ENCODE results near the gene STK25.
"Not testable (repeated sequence)": the region's sequence is repeated elsewhere in the genome, so short reads cannot be mapped to it uniquely, and the experiment has no call there.

STK25 gene

DNA sequence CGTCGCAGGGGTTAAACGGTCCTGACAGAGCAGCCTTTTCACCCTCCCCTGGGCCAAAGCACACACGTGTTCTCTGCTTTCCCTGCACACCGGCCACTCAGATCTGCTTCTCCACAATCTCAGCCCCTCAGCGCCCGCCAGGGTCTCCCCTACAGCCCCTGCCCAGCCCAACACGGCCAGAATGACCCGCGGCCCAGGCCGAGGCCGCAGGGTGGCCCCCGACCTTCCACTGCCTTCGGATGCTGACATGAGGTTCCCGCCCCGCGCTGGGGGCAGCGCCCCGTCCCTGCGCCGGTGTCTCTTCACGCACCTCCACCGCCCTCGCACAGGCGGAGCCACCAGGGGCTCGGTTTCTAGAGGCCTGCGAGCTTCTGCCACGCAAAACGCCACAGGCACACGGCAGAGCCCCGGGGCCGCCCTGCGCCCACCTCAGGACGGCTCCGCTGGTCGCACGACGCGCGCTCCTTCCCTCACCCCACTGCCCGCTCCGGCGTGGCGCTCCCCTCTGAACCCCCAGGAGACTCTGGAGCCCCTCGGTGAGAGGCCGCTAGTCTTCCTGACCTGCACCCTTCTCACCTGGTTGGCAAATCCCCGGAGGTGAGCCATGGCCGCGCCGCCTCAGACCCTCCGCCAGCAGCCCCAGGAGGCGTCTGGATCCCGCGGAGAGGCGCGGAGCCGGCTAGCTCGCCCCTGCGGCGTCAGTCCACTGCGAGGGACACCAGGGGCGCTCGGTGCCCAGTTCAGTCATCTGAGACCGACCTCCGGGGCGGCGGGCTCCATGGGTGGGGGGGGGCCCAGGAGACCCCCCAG, 749 bp downstream of the STK25 start:
- DNase-seq: peak; percentile 40 to 50

DNA sequence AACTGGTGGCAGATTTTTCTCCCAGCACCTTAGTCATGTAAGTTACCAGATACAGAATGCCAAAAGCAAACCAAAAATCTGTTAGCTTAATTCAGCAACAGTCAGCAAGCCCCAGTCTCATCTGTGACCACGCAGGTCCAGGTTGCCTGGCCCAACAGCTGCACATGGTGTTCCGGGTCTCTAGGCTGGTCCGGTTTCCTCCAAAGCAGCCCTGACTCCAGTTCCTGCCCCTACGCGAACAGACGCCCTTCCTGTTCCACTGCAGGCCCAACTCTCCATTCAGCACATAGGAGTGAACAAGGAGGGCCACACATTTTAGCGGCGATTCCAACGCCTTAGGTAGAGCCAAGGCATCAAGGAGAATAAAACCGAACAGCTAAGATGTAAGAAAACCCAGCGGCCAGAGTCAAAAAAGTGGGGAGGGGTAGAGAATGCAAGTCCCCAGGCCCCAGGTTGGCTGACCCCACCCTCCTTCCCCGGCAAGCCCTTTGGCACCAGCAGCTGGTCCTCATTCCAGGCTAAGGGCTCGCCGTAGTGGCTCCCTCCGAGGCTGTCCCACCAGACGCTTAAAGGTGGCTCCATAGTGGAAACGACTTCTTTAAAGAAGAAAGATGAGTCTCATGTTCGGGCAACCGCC, 1.5 kb downstream of the STK25 start:
- no peak for DNase-seq

DNA sequence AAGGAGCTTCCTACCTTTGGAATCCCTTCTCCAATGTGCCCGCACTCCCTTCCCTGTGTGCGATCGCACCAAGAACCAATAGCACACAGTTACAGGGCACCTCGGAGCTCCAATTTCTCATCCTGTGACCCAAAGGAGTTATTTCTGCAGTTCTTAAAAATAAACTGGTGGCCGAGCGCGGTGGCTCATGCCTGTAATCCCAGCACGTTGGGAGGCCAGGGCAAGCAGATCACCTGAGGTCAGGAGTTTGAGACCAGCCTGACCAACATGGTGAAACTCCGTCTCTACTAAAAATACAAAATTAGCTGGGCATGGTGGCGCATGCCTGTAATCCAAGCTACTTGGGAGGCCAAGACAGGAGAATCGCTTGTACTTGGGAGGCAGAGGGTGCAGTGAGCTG, 2.1 kb downstream of the STK25 start:
- DNase-seq: not testable (repeated sequence)

DNA sequence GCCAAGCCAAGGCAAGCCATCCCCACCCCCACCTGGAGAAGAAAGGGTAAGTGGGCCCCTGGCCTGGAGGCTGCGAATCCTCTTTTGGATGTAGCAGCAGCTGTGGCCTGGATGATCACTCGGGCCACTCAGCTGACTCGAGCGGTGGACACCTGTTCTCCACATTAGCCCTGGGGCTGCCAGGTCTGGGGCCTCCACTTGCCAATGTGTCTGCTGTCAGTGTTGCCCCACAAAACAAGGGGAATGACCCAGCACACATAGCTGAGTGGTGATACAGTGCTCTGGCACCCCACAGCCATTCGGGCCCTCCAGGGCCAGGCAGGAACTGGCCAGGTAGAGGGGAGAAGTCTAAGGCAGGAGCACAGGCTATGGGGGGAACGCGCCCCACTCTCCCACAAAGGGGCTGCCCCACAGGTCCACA, 2.6 kb downstream of the STK25 start:
- no peak for DNase-seq

DNA sequence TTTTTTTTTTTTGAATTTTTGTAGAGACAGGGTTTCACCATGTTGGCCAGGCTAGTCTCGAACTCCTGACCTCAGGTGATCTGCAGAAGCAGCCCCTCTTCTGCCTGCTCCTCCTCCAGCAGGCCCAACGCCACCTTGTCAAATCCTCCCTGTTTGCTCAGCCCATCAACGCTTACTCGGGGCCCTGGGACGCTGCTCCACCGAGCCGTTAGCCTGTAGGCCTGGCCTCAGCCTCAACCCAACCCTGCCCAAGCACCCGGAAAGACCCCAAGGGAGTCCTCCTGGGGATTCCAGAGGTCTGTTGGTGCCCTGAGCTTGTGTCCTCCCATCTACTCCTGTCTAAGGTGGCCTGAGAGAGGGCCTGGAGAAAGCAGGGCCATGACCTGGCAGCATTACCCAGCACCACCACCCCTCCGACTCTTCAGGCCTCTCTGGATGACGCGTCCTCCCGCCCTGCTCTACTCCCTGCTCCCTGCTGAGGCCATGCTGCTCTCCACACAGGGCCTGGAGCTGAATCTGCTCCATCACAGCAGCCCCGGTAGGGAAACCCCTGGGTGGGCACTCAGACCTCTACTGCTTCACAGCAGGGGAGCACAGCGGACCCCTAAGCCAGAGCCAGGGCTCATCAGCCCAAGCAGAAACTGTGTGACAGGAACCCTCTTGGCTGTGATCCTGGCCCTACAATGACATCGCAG, 3.2 kb downstream of the STK25 start:
- DNase-seq: no peak

DNA sequence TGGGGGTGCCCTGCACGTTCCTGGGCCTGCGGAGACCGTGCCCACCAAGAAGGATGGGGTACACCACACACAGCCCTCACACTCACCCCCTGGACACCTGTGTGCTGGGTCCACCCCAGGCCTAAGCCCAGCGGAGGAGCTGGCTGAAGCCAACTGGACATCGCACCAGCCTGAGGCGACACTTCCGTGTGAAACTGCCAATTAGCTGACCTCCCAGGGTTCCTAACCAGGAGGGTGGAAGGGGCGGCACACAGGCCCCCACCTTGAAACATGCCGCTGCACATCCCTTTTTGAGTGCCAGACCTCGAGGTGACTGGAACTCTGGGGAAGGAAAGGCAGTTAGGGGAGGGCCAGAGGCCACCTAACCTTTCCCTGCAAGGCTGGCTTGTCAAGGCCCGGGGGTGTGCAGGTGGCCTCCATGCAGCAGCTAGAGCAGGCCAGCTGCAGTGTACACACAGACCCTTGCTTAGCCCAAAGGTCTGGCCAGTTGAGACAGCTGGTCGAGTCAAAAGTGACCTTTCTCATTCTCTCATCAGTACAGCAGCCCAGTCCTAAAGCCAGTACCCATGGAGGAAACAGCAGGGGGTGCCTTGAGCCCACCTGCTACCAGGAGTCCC, 4.5 kb downstream of the STK25 start:
- DNase-seq: no peak

DNA sequence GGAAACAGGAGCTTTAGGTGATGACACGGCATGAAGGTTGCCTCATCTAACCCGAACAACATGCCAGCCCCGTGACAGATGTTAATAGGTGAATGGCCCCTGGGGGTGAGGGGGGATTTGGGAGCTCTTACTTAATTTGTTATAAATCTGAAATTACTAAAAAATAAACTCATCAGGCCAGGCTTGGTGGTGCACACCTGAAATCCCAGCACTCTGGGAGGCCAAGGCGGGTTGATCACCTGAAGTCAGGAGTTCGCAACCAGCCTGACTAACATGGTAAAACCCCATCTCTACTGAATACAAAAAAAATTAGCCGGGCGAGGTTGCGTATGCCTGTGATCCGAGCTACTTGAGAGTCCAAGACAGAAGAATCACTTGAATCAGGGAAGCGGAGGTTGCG, 6.1 kb downstream of the STK25 start:
- no peak for DNase-seq

DNA sequence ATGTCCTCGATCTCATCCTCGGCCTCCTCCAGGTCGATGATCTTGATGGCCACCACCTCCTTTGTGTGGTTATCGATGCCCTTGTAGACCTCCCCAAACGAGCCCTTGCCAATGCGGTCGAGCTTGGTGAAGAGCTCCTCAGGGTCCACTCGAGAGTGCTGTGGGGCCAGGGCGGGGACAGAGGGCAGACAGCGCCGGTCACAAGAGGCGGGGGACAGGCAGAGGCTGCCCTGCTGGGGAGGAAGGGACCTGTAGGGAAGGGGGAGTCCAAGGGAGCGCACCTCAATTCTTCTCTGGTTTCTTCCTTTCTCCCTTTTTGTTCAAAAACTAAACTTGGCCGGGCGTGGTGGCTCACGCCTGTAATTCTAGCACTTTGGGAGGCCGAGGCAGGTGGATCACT, 6.8 kb downstream of the STK25 start:
- no peak for DNase-seq

DNA sequence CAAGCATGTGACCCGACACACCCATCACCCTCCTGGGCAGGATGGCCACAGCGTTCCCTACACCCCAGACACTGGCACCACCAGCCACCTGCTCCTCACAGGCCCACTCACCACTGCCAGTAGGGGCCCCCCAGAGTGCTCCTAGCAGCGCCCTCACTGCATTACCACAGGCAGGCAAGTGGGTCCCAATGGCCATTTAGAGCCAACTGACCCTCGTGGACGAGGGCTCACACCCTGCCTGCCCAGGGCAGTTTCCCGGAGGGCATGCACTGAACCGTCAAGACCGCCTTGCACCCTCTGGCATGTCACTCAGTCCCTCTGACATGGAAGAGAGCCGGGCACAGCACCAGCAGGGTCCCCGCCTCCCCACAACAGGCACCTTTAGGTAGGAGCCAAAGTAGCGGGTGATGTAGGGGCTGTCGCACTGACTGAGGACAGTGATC, 7.3 kb downstream of the STK25 start:
- no peak for DNase-seq

DNA sequence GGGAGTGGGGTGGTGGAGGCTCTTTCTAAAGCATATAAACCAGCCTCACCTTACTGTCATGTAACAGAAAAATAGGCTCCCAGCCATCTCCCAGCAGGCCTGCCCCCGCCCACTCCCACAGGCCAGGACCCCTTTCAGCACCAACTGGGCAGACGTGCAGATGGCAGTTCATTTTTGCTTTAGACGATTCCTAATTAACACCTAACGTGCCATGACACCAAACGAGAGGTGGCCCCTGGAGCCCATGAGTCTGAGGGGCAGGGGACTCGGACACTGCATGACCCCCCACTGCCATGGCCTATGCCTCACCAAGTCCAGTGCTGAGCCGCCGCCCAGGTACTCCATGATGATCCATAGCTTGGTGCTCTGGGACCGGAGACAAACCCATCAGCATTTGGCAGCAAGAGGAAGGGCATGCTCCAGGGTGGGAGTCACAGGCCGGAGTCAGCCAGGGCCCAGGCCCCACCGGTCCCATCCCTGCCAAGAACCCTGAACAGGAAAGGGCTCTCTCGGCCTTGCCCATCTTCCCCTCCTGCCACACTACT, 7.9 kb downstream of the STK25 start:
- no peak for DNase-seq

DNA sequence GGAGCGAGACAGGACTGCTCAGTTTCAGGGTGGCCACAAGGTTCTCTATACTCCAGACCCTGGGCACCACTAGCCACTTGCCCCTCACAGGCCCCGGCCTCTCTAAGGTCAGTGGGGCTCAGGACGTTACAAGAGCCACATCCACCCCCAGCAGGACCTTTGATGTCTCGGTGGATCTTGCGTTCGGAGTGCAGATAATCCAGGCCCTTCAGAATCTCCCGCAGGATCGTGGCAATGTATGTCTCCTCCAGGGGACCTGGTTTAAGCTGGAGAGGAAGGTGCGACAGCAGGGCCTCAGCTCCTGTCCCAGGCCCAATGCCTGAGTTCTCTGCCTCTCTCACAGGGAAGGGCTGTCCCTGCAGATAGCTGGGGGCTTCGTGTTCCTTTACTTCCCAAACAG, 8.4 kb downstream of the STK25 start:
- no peak for DNase-seq

DNA sequence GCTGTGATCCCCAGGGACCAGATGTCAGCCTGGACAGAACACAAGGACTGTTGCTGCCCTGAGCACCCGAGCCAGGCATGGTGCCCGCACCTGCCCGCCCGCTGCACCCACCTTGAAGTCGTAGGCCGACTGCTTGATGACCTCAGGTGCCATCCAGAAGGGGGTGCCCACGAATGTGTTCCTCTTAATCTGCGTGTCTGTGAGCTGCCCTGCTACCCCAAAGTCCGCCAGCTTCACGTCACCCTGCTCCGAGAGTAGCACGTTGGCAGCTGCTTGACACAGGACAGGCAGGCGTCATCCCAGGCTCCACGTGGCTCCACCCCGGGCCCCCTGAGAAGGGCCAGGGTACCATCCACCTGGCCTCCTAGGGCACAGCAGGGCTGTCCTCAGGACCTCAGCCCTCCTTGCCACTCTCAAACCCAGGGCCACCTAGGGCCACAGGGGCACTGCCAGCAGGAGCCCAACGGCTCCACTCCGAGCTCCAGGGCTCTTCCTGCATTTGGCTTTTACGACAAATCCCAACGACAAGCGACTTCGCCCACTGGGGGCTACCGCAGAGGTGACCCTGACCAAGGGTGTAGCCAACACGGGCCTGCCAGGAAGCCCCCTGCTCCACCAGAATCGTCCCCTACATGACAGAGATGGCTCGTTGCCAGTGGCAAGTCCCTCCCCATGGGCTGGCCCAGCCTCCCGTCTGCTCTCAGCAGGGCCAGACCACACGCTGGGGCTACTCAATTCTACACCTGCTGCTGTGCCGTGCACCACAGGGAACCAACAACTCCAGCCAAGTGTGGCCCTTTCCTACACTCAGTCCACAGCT, 9.0 kb downstream of the STK25 start:
- no peak for DNase-seq

DNA sequence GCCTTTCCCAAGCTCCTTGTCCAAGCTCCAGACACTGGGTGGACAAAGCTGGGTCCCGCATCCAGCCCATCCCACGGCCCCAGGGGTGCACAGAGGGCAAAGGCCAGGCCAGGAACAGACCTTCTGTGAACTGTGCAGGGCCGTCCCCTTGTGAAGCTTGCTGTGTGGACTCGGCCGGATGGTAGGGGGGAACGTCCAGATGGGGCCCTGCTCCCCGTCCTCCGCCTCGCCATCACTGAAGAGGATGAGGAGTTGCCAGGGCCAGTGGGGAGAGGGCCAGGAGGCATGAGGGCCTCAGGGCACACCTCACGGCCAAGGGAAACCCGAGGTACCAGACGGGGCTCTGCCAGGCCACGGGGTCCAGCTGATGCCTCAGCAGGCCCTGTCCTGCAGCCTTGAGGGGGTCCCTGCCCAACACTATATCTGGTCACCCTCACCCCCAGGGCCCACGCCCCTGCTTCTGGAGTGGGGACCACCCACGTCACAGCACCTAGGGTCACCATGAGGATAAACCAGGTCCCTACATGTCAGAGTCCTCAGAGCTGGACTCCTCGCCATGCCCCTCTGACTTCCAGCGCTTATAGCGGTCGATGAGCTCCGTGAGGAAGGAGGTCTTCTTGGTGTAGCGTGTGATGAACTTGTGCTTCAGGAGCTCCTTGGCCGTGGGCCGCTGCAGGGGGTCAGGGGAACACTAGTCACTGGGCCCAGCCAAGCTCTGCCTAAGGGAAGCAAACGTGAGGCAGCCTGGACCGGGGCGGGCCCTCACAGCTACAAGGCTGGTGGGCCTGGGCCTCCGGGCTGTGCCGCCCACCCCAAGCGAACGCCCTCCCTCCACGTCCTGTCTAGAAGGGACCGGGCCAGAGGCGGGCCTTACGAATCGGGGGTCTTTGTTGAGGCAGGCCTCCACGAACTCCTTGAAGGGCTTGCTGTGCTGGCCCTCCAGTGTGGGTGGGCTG, 10.0 kb downstream of the STK25 start:
- DNase-seq: no peak

DNA sequence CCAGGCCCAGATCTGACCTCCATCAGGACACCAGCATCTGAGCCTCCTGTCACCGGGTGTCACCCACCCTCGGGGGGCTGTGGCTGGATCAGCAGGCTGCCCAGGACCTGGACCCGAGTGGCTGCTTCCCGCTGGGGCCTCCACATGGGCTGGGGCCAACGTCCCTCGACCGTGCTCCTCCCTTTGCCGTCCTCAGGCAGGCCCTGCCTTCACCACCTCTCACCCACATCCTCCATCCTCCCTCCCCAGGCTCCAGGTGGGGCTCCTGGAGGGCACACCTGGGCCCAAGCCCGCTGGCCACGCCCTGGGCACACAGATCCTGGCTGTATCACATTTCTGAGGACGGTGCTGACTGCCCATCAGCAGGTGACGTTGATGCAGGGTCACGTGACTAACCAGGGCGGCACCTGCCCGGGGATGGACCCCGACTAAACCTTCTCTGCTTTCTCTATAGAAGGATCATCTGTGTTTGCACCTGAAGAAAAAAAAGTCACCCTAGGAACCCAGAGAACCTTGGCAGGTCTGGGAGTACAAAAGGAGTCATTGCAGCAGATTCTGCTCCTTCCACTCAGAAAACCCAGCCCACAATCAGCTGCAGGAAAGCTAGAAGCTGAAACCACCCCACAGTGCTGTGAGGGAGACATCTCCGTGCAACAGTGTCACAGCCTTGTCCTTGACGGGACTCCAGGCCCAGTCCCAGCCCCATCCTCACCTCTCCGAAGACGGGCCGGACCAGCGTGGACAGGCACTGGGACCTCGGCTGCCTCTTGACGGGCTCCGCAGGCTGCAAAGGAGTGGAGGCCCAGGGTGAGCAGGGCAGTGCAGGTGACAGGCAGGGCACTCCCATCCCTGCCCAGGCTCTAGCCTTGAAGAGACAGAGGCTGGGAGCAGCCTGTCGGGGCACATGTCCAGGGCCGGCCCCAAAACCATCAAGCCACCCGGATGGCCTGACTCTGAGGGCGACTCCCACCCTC, 11.2 kb downstream of the STK25 start:
- no peak for DNase-seq

DNA sequence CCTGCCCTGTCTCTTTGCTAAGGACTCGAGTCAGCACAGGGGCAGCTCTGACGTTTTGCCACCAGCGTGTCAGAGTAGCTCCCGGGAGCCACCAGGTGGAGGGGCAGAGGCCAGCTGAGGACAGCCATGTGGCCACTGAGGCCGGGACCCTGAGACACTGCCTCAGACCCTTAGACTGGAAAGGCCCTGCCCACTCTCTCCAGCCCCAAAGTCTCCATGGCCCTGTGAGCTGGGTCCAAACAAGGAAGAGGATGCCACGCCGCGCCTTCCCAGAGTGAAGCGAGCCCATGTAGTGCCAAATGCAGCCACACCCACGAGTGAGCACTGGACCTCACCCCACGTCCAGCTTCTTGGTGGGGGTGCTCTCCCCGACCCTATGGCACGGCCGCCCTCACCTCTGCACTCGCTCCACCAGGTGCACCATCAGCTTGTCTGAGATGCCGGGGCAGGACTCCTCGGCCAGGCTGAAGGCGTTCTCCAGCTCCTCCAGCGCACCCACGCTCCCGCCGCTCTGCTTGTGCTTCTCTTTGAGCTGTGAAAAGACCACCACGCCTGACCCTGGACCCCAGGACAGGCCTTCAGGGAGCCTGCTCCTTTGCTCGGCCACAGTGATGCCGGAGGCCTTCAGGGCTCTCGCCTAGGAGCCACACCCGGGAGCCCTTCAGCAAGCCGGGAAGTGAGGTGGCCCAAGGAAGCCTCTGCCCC, 12.2 kb downstream of the STK25 start:
- DNase-seq: no peak

DNA sequence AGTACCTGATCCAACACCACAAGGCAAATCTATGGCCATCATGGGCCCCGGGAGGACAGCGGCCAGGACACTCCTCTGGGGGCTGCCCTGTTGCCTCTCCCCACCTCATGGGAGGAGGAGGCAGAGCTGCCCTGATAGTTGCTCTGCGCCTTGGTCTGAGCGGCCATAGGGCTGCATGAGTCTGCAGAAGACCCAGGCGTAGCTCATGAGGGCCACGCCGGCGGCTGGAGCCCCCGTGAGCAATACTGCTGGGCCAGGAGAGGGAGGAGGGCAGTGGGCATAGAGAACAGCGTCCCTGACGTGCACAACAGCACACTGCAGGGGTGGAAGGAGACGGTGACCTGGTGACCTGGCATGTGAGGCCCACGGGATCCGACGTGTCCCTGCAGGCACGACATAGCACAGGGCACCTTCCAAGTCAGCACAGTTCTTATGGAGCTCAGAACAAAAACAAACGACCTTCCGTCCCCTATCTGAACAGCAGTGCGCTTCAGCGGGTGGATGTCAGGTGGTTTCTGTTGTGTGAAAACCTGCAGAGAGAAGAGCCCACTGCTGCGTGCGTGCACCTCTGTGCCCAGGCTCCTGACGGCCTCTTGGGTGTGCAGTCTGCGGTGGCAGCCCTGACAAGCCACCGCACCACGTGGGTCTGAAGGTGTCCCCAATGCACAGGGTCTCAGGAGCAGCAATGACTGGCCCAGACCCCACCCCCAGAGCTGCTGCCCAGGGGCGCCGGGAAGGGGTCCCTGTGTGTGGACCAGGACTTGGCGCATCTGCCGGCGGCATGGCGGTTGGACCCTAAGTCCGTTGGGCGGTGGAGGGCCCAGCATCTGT, 13.0 kb downstream of the STK25 start:
- no peak for DNase-seq

DNA sequence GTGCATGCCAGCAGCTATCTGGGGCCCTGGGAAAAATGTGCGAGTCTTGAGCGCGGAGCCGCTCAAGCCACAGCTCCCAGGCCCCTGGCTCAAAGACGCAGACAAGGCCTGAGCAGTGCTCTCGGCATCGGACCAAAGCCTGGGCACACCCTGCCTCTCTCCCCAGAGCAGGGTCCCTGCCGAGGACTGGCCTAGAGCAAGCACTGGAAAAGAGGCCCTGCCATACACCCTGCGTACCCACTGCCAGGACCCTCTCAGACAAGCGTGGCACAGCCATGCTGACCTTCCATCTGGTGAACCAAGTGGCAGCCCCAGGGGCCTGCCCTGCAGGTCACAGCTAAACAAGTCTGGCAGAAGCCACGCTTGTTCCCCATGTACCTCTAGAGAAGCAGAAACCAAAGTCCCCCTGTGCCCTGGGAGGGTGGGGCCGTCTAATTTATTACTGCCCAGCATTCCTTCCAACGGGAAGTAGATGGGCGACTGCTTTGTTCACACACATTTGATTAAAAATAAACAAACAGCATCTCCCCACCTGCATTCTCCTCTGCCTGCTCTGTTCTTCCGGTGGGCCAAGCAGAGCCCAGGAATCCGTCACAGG, 14.0 kb downstream of the STK25 start:
- no peak for DNase-seq

DNA sequence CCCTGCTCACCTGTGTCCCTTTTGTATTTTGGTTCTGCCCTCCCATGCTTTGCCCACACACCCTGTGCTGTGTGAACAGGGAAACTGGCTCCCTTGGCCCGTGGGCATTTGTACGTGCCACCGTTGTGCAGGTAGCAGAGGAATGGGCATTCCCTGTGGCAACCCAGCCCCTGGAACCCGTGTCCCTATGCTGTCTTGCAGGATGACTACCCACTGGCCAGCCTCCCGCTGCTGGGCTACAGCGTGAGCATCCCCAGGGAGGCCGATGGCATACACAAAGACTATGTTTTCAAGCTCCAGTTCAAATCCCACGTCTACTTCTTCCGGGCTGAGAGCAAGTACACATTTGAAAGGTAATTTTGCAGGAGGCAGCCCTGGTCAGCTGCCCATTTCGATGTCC, 15.3 kb downstream of the STK25 start:
- no peak for DNase-seq
